Measurements from ENCODE around the gene DNMBP. TPM values are rescaled to one million over a fixed set of nuclear protein-coding genes. Genes with fewer than 3 reads are reported as not detected.
"Not testable (repeated sequence)": the region's sequence is repeated elsewhere in the genome, so short reads cannot be mapped to it uniquely, and the experiment has no call there.

DNMBP gene
- total RNA-seq, 1 experiment from 2014 or later = 13.8 TPM

- Histone ChIP-seq H3K4me1 (ENCODE audit: low read length) (peaks cover 6% of the 10 kb centered on the region; the same call in 1 of the 2 replicates), H3K9me2 (replicated peaks; ENCODE audit: insufficient read depth, low read length) (no peaks in the 10 kb centered on the region), H4K20me1 (ENCODE audit: insufficient read depth, low read depth, low read length) (no peaks in the 10 kb centered on the region), H3K36me3 (ENCODE audit: insufficient read depth, low read length) (no peaks in the 10 kb centered on the region), H3K9ac (ENCODE audit: low read length) (no peak overlapping the region), H3K9me3 (ENCODE audit: low read length) (no peaks in the 10 kb centered on the region), H3K4me3 (ENCODE audit: low read length) (no peak overlapping the region), H3K79me2 (ENCODE audit: low read length) (no peaks in the 10 kb centered on the region), H3K4me2 (ENCODE audit: low read depth, low read length, poor library complexity, severe bottlenecking) (no peak overlapping the region), H3K27ac (ENCODE audit: low read length) (no peak overlapping the region), H3K27me3 (ENCODE audit: low read length) (no peaks in the 10 kb centered on the region), H2AFZ (ENCODE audit: low read length) (no peak overlapping the region)
- no peak for DNase-seq
These were observed 168.0 kb downstream of the DNMBP start for GRCh38 chr10:99841746-99842145.

GRCh38 chr10:99840859-99841258, 168.9 kb downstream of the DNMBP start:
- H3K9me3 ChIP-seq (ENCODE audit: low read length); H3K9ac ChIP-seq (ENCODE audit: low read length); H3K36me3 ChIP-seq (ENCODE audit: insufficient read depth, low read length); H3K27ac ChIP-seq (ENCODE audit: low read length); DNase-seq; H3K79me2 ChIP-seq (ENCODE audit: low read length); H3K4me1 ChIP-seq (ENCODE audit: low read length); H3K9me2 ChIP-seq (replicated peaks; ENCODE audit: insufficient read depth, low read length); H3K27me3 ChIP-seq (ENCODE audit: low read length); H3K4me3 ChIP-seq (ENCODE audit: low read length); H4K20me1 ChIP-seq (ENCODE audit: insufficient read depth, low read depth, low read length); H2AFZ ChIP-seq (ENCODE audit: low read length); H3K4me2 ChIP-seq (ENCODE audit: low read depth, low read length, poor library complexity, severe bottlenecking): not testable (repeated sequence)

GRCh38 chr10:99836711-99837110, 173.0 kb downstream of the DNMBP start:
- Histone ChIP-seq H3K4me2 (ENCODE audit: low read depth, low read length, poor library complexity, severe bottlenecking) (no peak overlapping the region), H3K9ac (ENCODE audit: low read length) (no peak overlapping the region), H3K4me3 (ENCODE audit: low read length) (no peak overlapping the region), H4K20me1 (ENCODE audit: insufficient read depth, low read depth, low read length) (no peaks in the 10 kb centered on the region), H3K9me3 (ENCODE audit: low read length) (no peaks in the 10 kb centered on the region), H2AFZ (ENCODE audit: low read length) (no peak overlapping the region), H3K79me2 (ENCODE audit: low read length) (no peaks in the 10 kb centered on the region), H3K36me3 (ENCODE audit: insufficient read depth, low read length) (no peaks in the 10 kb centered on the region), H3K27ac (ENCODE audit: low read length) (no peak overlapping the region), H3K27me3 (ENCODE audit: low read length) (no peaks in the 10 kb centered on the region), H3K4me1 (ENCODE audit: low read length) (no peaks in the 10 kb centered on the region), H3K9me2 (replicated peaks; ENCODE audit: insufficient read depth, low read length) (no peaks in the 10 kb centered on the region)
- no peak for DNase-seq

GRCh38 chr10:99835947-99836346, 173.8 kb downstream of the DNMBP start:
- DNase-seq = no peak
- H3K9me3 ChIP-seq (ENCODE audit: low read length) = no peaks in the 10 kb centered on the region
- no peak overlapping the region for H3K27ac ChIP-seq (ENCODE audit: low read length)
- no peak overlapping the region for H2AFZ ChIP-seq (ENCODE audit: low read length)
- H3K27me3 ChIP-seq (ENCODE audit: low read length) = no peaks in the 10 kb centered on the region
- no peaks in the 10 kb centered on the region for H3K36me3 ChIP-seq (ENCODE audit: insufficient read depth, low read length)
- H3K79me2 ChIP-seq (ENCODE audit: low read length) = no peaks in the 10 kb centered on the region
- no peaks in the 10 kb centered on the region for H3K4me1 ChIP-seq (ENCODE audit: low read length)
- no peaks in the 10 kb centered on the region for H4K20me1 ChIP-seq (ENCODE audit: insufficient read depth, low read depth, low read length)
- H3K9ac ChIP-seq (ENCODE audit: low read length) = no peak overlapping the region
- no peak overlapping the region for H3K4me3 ChIP-seq (ENCODE audit: low read length)
- no peaks in the 10 kb centered on the region for H3K9me2 ChIP-seq (replicated peaks; ENCODE audit: insufficient read depth, low read length)
- no peak overlapping the region for H3K4me2 ChIP-seq (ENCODE audit: low read depth, low read length, poor library complexity, severe bottlenecking)

- Histone ChIP-seq H3K9me3 (ENCODE audit: low read length) (no peaks in the 10 kb centered on the region), H4K20me1 (ENCODE audit: insufficient read depth, low read depth, low read length) (no peaks in the 10 kb centered on the region), H3K4me2 (ENCODE audit: low read depth, low read length, poor library complexity, severe bottlenecking) (no peak overlapping the region), H3K27me3 (ENCODE audit: low read length) (no peaks in the 10 kb centered on the region), H3K9ac (ENCODE audit: low read length) (no peak overlapping the region), H3K79me2 (ENCODE audit: low read length) (no peaks in the 10 kb centered on the region), H2AFZ (ENCODE audit: low read length) (no peak overlapping the region), H3K36me3 (ENCODE audit: insufficient read depth, low read length) (no peaks in the 10 kb centered on the region), H3K9me2 (replicated peaks; ENCODE audit: insufficient read depth, low read length) (no peaks in the 10 kb centered on the region), H3K4me3 (ENCODE audit: low read length) (no peak overlapping the region), H3K4me1 (ENCODE audit: low read length) (no peaks in the 10 kb centered on the region), H3K27ac (ENCODE audit: low read length) (no peak overlapping the region)
- no peak for DNase-seq
These were observed 175.3 kb downstream of the DNMBP start for GRCh38 chr10:99834410-99834809.

- H3K27ac ChIP-seq (ENCODE audit: low read length) = no peak overlapping the region
- H3K9me2 ChIP-seq (replicated peaks; ENCODE audit: insufficient read depth, low read length) = no peaks in the 10 kb centered on the region
- no peak overlapping the region for H2AFZ ChIP-seq (ENCODE audit: low read length)
- no peaks in the 10 kb centered on the region for H3K4me1 ChIP-seq (ENCODE audit: low read length)
- DNase-seq = no peak
- no peaks in the 10 kb centered on the region for H3K79me2 ChIP-seq (ENCODE audit: low read length)
- H4K20me1 ChIP-seq (ENCODE audit: insufficient read depth, low read depth, low read length) = no peaks in the 10 kb centered on the region
- no peak overlapping the region for H3K4me3 ChIP-seq (ENCODE audit: low read length)
- H3K9ac ChIP-seq (ENCODE audit: low read length) = no peak overlapping the region
- H3K27me3 ChIP-seq (ENCODE audit: low read length) = no peaks in the 10 kb centered on the region
- no peaks in the 10 kb centered on the region for H3K9me3 ChIP-seq (ENCODE audit: low read length)
- H3K4me2 ChIP-seq (ENCODE audit: low read depth, low read length, poor library complexity, severe bottlenecking) = no peak overlapping the region
- no peaks in the 10 kb centered on the region for H3K36me3 ChIP-seq (ENCODE audit: insufficient read depth, low read length)
These were observed 177.3 kb downstream of the DNMBP start for GRCh38 chr10:99832439-99832838.

- Histone ChIP-seq H3K27ac (ENCODE audit: low read length) (no peak overlapping the region), H4K20me1 (ENCODE audit: insufficient read depth, low read depth, low read length) (no peaks in the 10 kb centered on the region), H3K79me2 (ENCODE audit: low read length) (no peaks in the 10 kb centered on the region), H3K27me3 (ENCODE audit: low read length) (no peaks in the 10 kb centered on the region), H3K9me2 (replicated peaks; ENCODE audit: insufficient read depth, low read length) (no peaks in the 10 kb centered on the region), H3K4me1 (ENCODE audit: low read length) (no peaks in the 10 kb centered on the region), H2AFZ (ENCODE audit: low read length) (no peak overlapping the region), H3K4me3 (ENCODE audit: low read length) (no peak overlapping the region), H3K36me3 (ENCODE audit: insufficient read depth, low read length) (no peaks in the 10 kb centered on the region), H3K9ac (ENCODE audit: low read length) (no peak overlapping the region), H3K4me2 (ENCODE audit: low read depth, low read length, poor library complexity, severe bottlenecking) (no peak overlapping the region), H3K9me3 (ENCODE audit: low read length) (no peaks in the 10 kb centered on the region)
- DNase-seq = no peak
These were observed 181.3 kb downstream of the DNMBP start for GRCh38 chr10:99828464-99828863.

GRCh38 chr10:99827936-99828335, 181.8 kb downstream of the DNMBP start:
- no peak for DNase-seq
- H3K9me2 ChIP-seq (replicated peaks; ENCODE audit: insufficient read depth, low read length) = no peaks in the 10 kb centered on the region
- H3K4me3 ChIP-seq (ENCODE audit: low read length) = no peak overlapping the region
- no peak overlapping the region for H2AFZ ChIP-seq (ENCODE audit: low read length)
- H3K4me2 ChIP-seq (ENCODE audit: low read depth, low read length, poor library complexity, severe bottlenecking) = no peak overlapping the region
- H3K9ac ChIP-seq (ENCODE audit: low read length) = no peak overlapping the region
- no peaks in the 10 kb centered on the region for H3K9me3 ChIP-seq (ENCODE audit: low read length)
- no peaks in the 10 kb centered on the region for H4K20me1 ChIP-seq (ENCODE audit: insufficient read depth, low read depth, low read length)
- H3K36me3 ChIP-seq (ENCODE audit: insufficient read depth, low read length) = no peaks in the 10 kb centered on the region
- H3K27ac ChIP-seq (ENCODE audit: low read length) = no peak overlapping the region
- no peaks in the 10 kb centered on the region for H3K79me2 ChIP-seq (ENCODE audit: low read length)
- H3K27me3 ChIP-seq (ENCODE audit: low read length) = no peaks in the 10 kb centered on the region
- H3K4me1 ChIP-seq (ENCODE audit: low read length) = no peaks in the 10 kb centered on the region

Data from Karpas-422 (cell line).